Epithelial cell of esophagus (primary cell): Measurements from ENCODE around the gene FARS2.

Experiments used
- DNase-seq: peaks from one replicate; pipeline ENCODE4 v3.0.0; 2010; ENCODE audit warnings: low read depth
- H3K4me3 ChIP-seq: 2 replicates; pipeline ENCODE4 v1.5.1; 2011; ENCODE audit warnings: mild to moderate bottlenecking, low read length, control low read depth
- CTCF ChIP-seq: IDR thresholded peaks from 2 replicates; pipeline ENCODE4 v1.5.1; 2011; ENCODE audit warnings: low read depth, mild to moderate bottlenecking, low read length, control low read depth, inconsistent platforms; ENCODE audit not compliant: insufficient read depth; ENCODE audit errors: missing control alignments

Gene FARS2

DNA sequence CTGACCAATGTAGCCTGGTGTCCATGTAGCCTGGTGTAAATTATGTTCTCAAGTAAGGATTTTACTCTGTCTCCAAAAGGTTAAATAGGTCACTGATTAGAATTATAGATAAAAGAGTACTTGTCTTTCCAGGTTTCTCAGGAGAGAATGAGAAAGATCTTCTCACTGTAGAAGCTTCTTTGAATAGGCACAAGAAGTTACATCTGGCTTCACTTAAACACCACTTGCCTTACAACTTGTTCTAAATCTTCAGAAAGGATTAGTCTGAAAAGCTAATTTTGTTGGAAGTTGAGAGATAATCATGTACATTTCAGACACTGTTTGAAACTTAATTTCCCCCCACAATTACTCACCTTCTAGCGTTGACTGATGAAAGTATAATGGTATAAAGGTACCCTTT, 275.3 kb downstream of the FARS2 start:
- DNase-seq, result no peak
- no peak for TF ChIP-seq CTCF
- H3K4me3 ChIP-seq, result no peak overlapping the region

DNA sequence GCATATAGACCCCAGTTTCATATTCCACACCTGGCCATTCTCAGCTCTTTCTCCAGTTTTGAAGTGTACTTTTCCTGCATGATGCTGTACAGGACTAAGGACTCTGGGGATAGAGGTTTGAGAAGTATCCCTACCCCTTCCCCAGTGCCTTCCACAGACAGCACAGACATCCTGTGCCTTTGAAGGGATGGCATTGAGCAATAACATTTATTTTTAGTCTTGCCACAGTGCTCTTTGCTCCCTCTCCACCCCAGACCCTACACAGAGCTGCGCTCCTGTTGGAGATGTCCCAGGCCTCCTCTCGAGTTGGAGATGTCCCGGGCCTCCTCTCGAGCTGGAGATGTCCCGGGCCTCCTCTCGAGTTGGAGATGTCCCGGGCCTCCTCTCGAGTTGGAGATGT, 275.8 kb downstream of the FARS2 start:
- no peak overlapping the region for H3K4me3 ChIP-seq
- no peak for TF ChIP-seq CTCF
- no peak for DNase-seq

DNA sequence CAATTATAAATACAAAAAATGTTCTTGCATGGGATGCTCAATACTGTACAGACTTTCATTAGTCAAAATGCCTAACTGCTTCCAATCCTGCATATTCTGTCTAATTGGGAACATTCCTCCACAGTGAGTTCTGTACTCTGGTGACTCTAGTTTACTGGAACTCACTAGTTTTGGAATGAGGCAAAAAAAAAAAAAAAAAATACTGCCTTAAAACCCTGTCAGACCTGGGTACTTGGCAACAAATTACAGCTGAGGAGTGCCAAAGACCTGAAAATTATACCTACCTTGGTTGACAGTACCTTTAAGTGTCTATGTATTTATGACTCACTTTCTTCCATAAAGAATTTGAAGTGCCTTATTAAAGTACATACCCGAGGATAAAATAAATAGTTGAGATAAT, 276.7 kb downstream of the FARS2 start:
- DNase-seq, result no peak
- H3K4me3 ChIP-seq, result no peak overlapping the region
- TF ChIP-seq CTCF, result no peak

DNA sequence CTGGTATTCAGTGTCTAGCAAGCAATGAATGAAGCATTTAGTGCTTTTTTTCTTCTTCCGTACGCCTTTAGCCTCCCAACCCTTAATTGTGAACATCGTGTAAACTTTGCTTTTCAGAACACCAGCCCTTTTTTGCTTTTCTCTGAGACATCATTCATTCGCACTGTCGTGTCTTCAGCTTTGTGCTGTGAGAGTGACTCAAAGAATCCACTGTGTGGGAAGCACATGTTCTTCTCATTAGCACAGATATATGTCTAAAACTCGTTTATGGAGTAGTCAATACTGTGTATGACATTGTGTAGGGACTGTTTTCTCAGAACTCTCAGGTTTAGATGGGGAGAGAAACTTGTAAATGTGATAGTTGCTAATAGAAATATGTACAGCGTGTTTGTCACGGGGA, 279.1 kb downstream of the FARS2 start:
- no peak for DNase-seq
- H3K4me3 ChIP-seq, result no peak overlapping the region
- TF ChIP-seq CTCF, result no peak

GRCh38 chr6:5541025-5541424, 279.7 kb downstream of the FARS2 start:
- DNase-seq, result no peak
- TF ChIP-seq CTCF, result no peak
- no peak overlapping the region for H3K4me3 ChIP-seq

DNA sequence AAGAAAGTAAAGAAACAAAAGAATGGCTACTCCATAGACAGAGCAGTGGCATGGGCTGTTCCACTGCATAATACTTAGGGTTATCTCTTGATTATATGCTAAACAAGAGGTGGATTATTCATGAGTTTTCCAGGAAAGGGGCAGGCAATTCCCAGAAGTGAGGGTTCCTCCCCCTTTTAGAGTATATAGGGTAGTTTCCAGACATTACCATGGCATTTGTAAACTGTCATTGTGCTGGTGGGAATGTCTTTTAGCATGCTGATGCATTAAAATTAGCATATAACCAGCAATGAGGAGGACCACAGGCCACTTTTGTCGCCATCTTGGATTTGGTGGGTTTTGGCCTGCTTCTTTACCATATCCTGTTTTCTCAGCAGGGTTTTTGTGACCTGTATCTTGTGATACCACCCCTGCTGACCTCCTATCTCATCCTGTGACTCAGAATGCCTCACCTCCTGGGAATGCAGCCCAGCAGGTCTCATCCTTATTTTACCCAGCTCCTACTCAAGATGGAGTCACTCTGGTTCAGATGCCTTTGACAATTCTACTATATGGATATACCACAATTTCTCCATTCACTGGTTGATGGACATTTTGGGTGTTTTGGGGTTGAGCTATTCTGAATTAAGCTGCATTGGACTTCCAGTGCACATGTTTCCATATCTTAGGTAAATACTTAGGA, 280.6 kb downstream of the FARS2 start:
- TF ChIP-seq CTCF, result no peak
- peak; percentile 90 for DNase-seq
- no peak overlapping the region for H3K4me3 ChIP-seq

GRCh38 chr6:5547556-5547955, 286.2 kb downstream of the FARS2 start:
- no peak overlapping the region for H3K4me3 ChIP-seq
- no peak for DNase-seq
- no peak for TF ChIP-seq CTCF
